Keratinocyte (primary cell): Measurements from ENCODE around the gene TSPEAR. TPM values are rescaled to one million over a fixed set of nuclear protein-coding genes. Genes with fewer than 3 reads are reported as not detected.

Source experiments
- DNase-seq: peaks from one replicate; pipeline ENCODE4 v3.0.0-alpha.2; 2011; ENCODE audit warnings: low read depth, missing footprints, low spot score
- FAIRE-seq: peaks from 2 replicates; lab custom pipeline; 2011; peaks lifted over from hg19 to GRCh38; lab: Jason Lieb, UNC
- H2AFZ ChIP-seq: 2 replicates; pipeline ENCODE4 v1.6.0; 2012; ENCODE audit warnings: low read length, control low read depth, inconsistent platforms; ENCODE audit not compliant: control insufficient read depth
- H3K27ac ChIP-seq: 2 replicates; pipeline ENCODE4 v1.5.1; 2011; ENCODE audit warnings: low read length; ENCODE audit not compliant: control insufficient read depth, insufficient read depth
- H3K27me3 ChIP-seq: 3 replicates; pipeline ENCODE4 v1.6.0; 2011; ENCODE audit warnings: low read length; ENCODE audit not compliant: control insufficient read depth, insufficient read depth; ENCODE audit errors: extremely low read depth
- H3K36me3 ChIP-seq, 2 experiments: 2 replicates in 1 of 2; 3 replicates in 1 of 2; pipeline ENCODE4 v1.5.1; 2011; ENCODE audit warnings: low read length in 2 of 2, mild to moderate bottlenecking in 1 of 2; ENCODE audit not compliant: control insufficient read depth in 2 of 2, insufficient read depth in 2 of 2; ENCODE audit errors: extremely low read depth in 1 of 2
- H3K4me1 ChIP-seq: 3 replicates; pipeline ENCODE4 v1.5.1; 2011; ENCODE audit warnings: low read length; ENCODE audit not compliant: control insufficient read depth, insufficient read depth; ENCODE audit errors: extremely low read depth
- H3K4me2 ChIP-seq: 3 replicates; pipeline ENCODE4 v1.6.0; 2011; ENCODE audit warnings: low read depth, low read length; ENCODE audit not compliant: control insufficient read depth, insufficient read depth; ENCODE audit errors: extremely low read depth
- H3K4me3 ChIP-seq, 3 experiments: fragments of 200-600 bp in 1 of 3; sonication (generic) in 1 of 3; 2 replicates in 2 of 3; 3 replicates in 1 of 3; pipeline ENCODE4 v1.5.1; 2011 to 2016; ENCODE audit warnings: low read length in 3 of 3, mild to moderate bottlenecking in 3 of 3, control low read depth in 2 of 3, inconsistent platforms in 1 of 3, low read depth in 1 of 3, mixed read lengths in 1 of 3, mixed run types in 1 of 3, moderate library complexity in 1 of 3; ENCODE audit not compliant: control insufficient read depth in 2 of 3, insufficient read depth in 2 of 3; ENCODE audit errors: extremely low read depth in 1 of 3
- H3K79me2 ChIP-seq: 2 replicates; pipeline ENCODE4 v1.6.0; 2012; ENCODE audit warnings: low read length; ENCODE audit not compliant: control insufficient read depth, insufficient read depth
- H3K9ac ChIP-seq: 3 replicates; pipeline ENCODE4 v1.6.0; 2011; ENCODE audit warnings: low read length; ENCODE audit not compliant: control insufficient read depth, insufficient read depth; ENCODE audit errors: extremely low read depth
- H3K9me1 ChIP-seq: 3 replicates; pipeline ENCODE4 v1.6.0; 2011; ENCODE audit warnings: low read length; ENCODE audit not compliant: control insufficient read depth, insufficient read depth; ENCODE audit errors: extremely low read depth
- H3K9me3 ChIP-seq: 2 replicates; pipeline ENCODE4 v1.5.1; 2012; ENCODE audit warnings: low read depth, low read length; ENCODE audit not compliant: control insufficient read depth
- H4K20me1 ChIP-seq: 3 replicates; pipeline ENCODE4 v1.6.0; 2011; ENCODE audit warnings: low read length; ENCODE audit not compliant: control insufficient read depth, insufficient read depth; ENCODE audit errors: extremely low read depth
- CTCF ChIP-seq, 3 experiments: IDR thresholded peaks in 1 of 3; conservative IDR thresholded peaks in 1 of 3; optimal IDR thresholded peaks in 1 of 3; 2 replicates in 2 of 3; 3 replicates in 1 of 3; pipeline versions ENCODE3 to v1.5.1; 2011; ENCODE audit warnings: low read length in 3 of 3, mild to moderate bottlenecking in 3 of 3, moderate library complexity in 2 of 3, control low read depth in 1 of 3, inconsistent platforms in 1 of 3; ENCODE audit not compliant: insufficient read depth in 2 of 3; ENCODE audit errors: extremely low read depth in 1 of 3
- EZH2 ChIP-seq: IDR thresholded peaks from one replicate; pipeline ENCODE4 v1.6.1; 2012; ENCODE audit warnings: inconsistent platforms, mild to moderate bottlenecking, low read length, moderate library complexity
- dilution Hi-C: fragments of 300-500 bp; cut with MboI; formaldehyde crosslinking; loops from one replicate; pipeline ENCODE4 v1.7.0; 2020; ENCODE audit warnings: low sequenced_read_pairs; ENCODE audit not compliant: extremely low pct_ligation_motif_present
- polyA plus RNA-seq, 5 experiments: library from polyadenylated mRNA; depleted of rRNA in 3 of 5; stranded (reverse) in 3 of 5; stranded (forward) in 1 of 5; unstranded in 1 of 5; fragments of >200 nt; gene quantifications; 1 replicate in 1 of 5; 2 replicates in 3 of 5; 3 replicates in 1 of 5; pipeline versions ENCODE4 v1.2.1 to v1.2.3, GENCODE V29; 2011 to 2012; ENCODE audit warnings: missing spikeins in 2 of 5, low read depth in 1 of 5, low replicate concordance in 1 of 5

TSPEAR gene
- polyA plus RNA-seq, 1 donor (not counting 4 experiments of a cell fraction or from before 2014, with no cell fraction given) = 0.12 TPM

GRCh38 chr21:44612669-44613229 lies 98.6 kb downstream of the TSPEAR start:
- no peak overlapping the region for H3K27ac ChIP-seq
- dilution Hi-C loops = no loop called here
- no peak for FAIRE-seq
- H4K20me1 ChIP-seq = no peaks in the 10 kb centered on the region
- TF ChIP-seq EZH2 (no peak), CTCF (optimal IDR thresholded peaks at IDR 0.05 in 1 of 3, IDR thresholded peaks at IDR 0.05 in 1 of 3, conservative IDR thresholded peaks at IDR 0.05 in 1 of 3; ENCODE audit: extremely low read depth in 1 of 3, insufficient read depth in 2 of 3, low read length in 3 of 3) (no peak)
- no peak overlapping the region for H2AFZ ChIP-seq
- no peak for DNase-seq
- no peak overlapping the region for H3K9ac ChIP-seq
- peaks cover 19% of the 10 kb centered on the region for H3K27me3 ChIP-seq
- no peak overlapping the region for H3K4me3 ChIP-seq
- no peaks in the 10 kb centered on the region for H3K9me1 ChIP-seq
- H3K79me2 ChIP-seq = no peaks in the 10 kb centered on the region
- peaks cover 7% of the 10 kb centered on the region for H3K9me3 ChIP-seq
- no peak overlapping the region for H3K4me2 ChIP-seq
- H3K36me3 ChIP-seq = no peaks in the 10 kb centered on the region
- peaks cover 7% of the 10 kb centered on the region for H3K4me1 ChIP-seq

- Histone ChIP-seq H3K36me3 (no peaks in the 10 kb centered on the region), H3K79me2 (no peaks in the 10 kb centered on the region), H3K4me2 (no peak within 1 kb of the TSS), H3K4me3 (no peak within 1 kb of the TSS), H3K9me1 (no peaks in the 10 kb centered on the region), H3K9me3 (peaks cover 7% of the 10 kb centered on the region), H3K27me3 (peaks cover 19% of the 10 kb centered on the region), H2AFZ (no peak within 1 kb of the TSS), H3K27ac (no peak within 1 kb of the TSS), H4K20me1 (no peaks in the 10 kb centered on the region), H3K9ac (no peak within 1 kb of the TSS), H3K4me1 (peaks cover 7% of the 10 kb centered on the region)
- DNase-seq (no peak), FAIRE-seq (no peak)
- dilution Hi-C loops = no loop called here
- TF ChIP-seq CTCF (optimal IDR thresholded peaks at IDR 0.05 in 1 of 3, IDR thresholded peaks at IDR 0.05 in 1 of 3, conservative IDR thresholded peaks at IDR 0.05 in 1 of 3; ENCODE audit: extremely low read depth in 1 of 3, insufficient read depth in 2 of 3, low read length in 3 of 3) (no peak), EZH2 (no peak)
Measured at GRCh38 chr21:44612029-44612486, 99.3 kb downstream of the TSPEAR start, which contains the start of gene KRTAP10-8. TSS of gene KRTAP10-8 (plus strand) at chr21:44612079. CDS start at chr21:44612101, 22 bp downstream.
